Ovary (tissue), 3 donors: Measurements from ENCODE around the gene CNNM3.

Experiments
- CTCF ChIP-seq, 3 donors: fragments of 450-650 bp in 2 of 3; fragments of 200-600 bp in 1 of 3; IDR thresholded peaks; one replicate each; pipeline versions ENCODE4 v1.5.1 to v1.8.0; 2016 to 2022; ENCODE audit warnings: antibody characterized with exemption in 3 of 3, mild to moderate bottlenecking in 1 of 3
- EP300 ChIP-seq: sonication (generic); formaldehyde crosslinking; IDR thresholded peaks from one replicate; pipeline ENCODE4 v1.6.1; 2017; ENCODE audit warnings: antibody characterized with exemption
- POLR2A ChIP-seq: fragments of 450-650 bp; IDR thresholded peaks from one replicate; pipeline ENCODE4 v1.6.1; 2017; ENCODE audit warnings: antibody characterized with exemption, mild to moderate bottlenecking, moderate library complexity
- donor health status: DM: no; HTN: no; CAD: no.

- TF ChIP-seq CTCF (IDR thresholded peaks at IDR 0.05) (no peak), EP300 (no peak), POLR2A (no peak)
Observed at GRCh38 chr2:96819876-96820511, 3.9 kb downstream of the CNNM3 start.
